Measurements from ENCODE around the gene PTPN12.
"Not testable (repeated sequence)": the region's sequence is repeated elsewhere in the genome, so short reads cannot be mapped to it uniquely, and the experiment has no call there.

PTPN12 gene

DNA sequence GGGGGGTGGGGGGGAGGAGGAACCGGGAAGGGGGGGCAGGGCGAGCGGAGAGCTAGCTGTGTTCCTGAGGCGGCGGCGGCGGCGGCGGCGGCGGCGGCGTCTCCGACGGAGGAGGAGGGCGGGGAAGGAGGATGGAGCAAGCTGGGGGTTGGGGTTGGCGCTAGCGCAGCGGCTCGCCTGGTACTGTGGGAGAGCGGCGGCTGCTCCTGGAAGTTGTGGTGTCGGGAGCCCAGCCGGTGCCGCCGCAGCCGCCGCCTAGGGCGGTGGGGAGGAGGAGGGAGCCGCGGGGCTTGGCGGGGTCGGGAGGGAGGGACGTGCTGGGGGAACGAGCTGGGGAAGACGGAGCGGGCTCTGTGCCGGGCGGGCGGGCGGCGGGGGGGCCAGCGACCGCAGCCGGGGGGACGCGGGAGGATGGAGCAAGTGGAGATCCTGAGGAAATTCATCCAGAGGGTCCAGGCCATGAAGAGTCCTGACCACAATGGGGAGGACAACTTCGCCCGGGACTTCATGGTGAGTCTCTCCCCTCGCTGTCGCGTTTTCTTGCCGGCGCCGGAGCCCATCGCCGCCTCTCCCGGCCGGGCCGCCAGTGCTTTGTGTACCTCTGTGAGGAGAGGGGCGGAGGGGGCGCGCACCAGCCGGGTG is at the start of gene PTPN12:
TSS of gene PTPN12 (plus strand) at position 160 of the 642 bp plus-strand sequence. CDS start at position 412, 252 bp downstream.
- DNase-seq (ENCODE audit: low spot score), result no peak

GRCh38 chr7:77488986-77489385 is 48.1 kb upstream of the PTPN12 start:
- DNase-seq (ENCODE audit: low spot score), result no peak

GRCh38 chr7:77497079-77497478 is 40.0 kb upstream of the PTPN12 start:
- DNase-seq (ENCODE audit: low spot score), result no peak

DNA sequence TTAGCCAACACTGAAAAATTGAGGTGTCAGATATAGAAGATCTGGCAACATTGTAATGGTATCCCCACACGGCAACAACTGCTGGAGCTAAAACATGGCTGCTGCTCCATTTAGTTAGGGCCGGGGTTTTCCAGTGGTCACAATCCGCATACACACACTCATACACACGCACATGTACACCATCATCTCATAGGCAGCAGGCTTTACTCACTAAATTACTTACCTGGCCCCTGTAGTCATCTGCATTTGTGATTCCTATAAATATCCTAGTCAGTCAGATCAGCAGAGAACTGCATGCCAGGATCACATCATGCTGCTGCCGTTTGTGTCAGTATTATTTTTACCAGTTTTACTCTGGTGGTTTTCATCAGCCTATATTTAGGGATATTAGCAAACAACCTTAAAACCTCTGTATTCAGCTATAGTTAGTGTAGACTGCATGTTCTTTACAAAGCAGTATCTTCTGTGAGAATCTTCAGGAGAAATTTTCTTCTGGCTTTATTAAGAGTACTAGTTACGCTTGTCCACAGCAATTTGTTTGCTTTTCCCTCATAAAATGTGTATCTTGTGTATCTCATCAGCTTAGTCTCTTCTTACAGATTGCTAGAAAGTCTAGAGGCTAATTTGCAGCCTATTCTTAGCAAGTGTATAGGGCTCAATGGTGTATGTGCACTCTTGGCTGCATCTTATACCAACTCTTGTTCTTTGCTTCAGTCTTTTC is 38.3 kb upstream of the PTPN12 start:
- no peak for DNase-seq (ENCODE audit: low spot score)

DNA sequence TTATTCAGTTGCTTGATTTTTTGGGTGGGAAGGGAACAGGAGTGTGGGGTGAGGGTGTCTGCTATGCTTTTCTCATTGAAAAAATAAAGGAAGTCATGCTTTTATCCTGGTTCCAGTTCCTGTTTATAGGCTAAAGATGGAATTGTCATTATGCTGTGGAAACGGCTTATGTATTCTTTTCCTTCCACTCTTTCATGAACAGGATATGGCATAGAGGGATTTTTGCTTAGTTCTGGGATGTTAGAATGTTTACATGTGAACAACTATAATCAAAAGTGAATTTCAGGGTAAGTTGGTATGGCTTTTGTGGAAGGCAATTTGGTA is 35.9 kb upstream of the PTPN12 start:
- no peak for DNase-seq (ENCODE audit: low spot score)

- DNase-seq (ENCODE audit: low spot score), result no peak
Measured at GRCh38 chr7:77504951-77505350, 32.1 kb upstream of the PTPN12 start.

- no peak for DNase-seq (ENCODE audit: low spot score)
Measured at GRCh38 chr7:77506899-77507298, 30.2 kb upstream of the PTPN12 start.

- DNase-seq (ENCODE audit: low spot score), result not testable (repeated sequence)
Measured at GRCh38 chr7:77513002-77513670, 24.0 kb upstream of the PTPN12 start.

DNA sequence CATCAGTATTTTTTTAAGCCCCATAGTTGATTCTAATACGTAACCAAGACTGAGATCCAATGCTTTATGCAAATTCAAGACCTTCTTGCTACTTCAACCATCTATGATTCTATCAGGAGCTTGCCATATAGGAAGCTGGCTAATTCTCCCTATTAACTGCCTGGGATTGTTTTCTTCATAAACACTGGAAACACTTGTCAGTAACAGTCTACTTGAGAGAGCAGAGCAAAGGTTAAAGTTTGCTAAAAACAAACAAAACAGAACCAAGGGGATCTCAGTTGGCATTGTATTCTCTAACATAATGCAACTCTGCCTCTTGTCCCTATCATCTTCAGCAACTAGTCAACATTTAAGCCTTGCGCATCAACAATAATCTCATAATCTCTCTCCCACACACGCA is 21.0 kb upstream of the PTPN12 start:
- DNase-seq (ENCODE audit: low spot score), result no peak

DNA sequence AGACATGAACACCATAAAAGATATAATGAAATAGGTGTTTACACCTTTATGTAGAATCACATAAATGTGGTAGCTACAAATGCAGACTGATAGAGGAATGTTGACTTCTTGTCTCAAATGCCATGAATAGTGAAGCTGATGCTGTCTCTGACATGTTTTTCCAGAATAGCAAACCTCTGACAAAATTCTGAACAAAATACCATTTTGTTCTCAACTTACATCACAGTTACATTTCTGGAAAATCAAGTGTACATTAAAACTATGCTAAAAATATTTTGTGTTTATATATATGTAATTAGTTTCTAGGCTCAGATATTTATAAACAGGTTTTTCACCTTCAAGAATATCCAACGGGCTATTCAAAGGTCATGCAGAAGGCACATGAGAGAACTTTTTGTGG is 16.8 kb upstream of the PTPN12 start:
- no peak for DNase-seq (ENCODE audit: low spot score)

DNA sequence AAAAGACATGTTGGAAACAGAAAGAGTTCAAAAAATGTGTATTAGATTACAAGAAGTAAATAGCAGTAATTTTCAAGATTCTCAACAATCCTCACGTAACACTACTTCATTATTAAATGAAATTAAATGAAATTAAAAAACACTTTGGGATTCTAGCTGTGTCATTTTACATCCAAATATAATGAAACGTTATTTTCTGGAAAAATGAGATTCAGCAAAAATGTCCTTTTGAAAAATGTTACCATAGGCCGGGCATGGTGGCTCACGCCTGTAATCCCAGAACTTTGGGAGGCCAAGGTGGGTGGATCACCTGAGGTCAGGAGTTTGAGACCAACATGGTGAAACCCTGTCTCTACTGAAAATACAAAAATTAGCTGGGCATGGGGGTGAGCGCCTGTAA is 15.6 kb upstream of the PTPN12 start:
- DNase-seq (ENCODE audit: low spot score), result not testable (repeated sequence)

DNA sequence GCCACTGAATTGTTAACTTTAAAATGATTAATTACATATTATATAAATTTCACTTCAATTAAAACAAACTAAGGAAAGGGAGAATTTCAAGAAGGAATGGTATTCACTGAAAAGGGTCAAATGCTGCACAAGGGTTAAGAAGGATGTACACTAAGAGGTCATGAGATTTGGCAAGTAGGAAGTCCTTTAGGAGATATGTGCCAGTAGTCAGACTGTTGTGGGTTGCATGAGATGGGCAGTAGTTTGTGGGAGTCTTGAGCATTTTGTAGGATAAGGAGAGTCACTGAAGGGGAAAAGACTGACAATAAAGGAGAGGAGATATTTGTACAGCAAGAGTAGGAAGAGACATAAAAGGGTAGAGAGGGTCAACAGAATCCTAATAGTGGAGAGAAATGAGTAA is 12.4 kb upstream of the PTPN12 start:
- DNase-seq (ENCODE audit: low spot score), result no peak

GRCh38 chr7:77525231-77525630 is 11.9 kb upstream of the PTPN12 start:
- no peak for DNase-seq (ENCODE audit: low spot score)

GRCh38 chr7:77528368-77528767 is 8.7 kb upstream of the PTPN12 start:
- DNase-seq (ENCODE audit: low spot score), result no peak

DNA sequence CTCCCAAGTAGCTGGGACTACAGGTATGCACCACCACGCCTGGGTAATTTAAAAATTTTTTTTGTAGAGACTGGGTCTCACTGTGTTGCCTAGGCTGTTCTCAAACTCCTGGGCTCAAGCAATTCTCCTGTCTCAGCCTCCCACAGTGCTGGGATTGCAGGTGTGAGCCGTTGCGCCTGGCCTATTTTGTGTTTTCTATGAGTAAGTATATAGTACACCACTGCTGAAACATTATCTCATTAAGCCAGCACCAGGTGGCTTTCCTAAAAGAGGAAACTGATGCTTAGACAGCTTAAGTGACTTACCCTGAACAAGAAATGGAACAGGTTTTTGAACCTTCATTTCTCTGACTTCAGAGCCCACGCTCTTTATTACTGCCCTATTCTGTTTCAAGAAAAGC is 7.8 kb upstream of the PTPN12 start:
- DNase-seq (ENCODE audit: low spot score), result no peak

DNA sequence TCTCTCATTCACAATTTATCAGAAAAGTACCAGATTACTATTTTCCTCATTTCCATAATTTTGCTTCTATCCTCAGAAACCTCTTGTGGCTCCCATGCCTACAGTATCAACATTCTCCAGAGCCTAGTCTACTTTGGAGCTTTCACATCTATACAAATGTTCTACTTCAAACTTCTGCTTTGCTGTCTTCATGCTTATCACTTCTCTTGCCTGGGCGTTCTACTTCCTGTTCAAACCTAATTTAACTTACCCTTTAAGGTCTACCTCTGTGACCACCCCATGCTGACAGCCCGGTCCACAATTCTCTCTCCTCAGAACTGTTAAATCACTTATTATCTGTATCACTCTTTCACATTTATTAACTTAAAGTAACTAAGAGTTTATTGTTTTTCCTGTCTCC is 6.1 kb upstream of the PTPN12 start:
- no peak for DNase-seq (ENCODE audit: low spot score)

GRCh38 chr7:77532247-77532646 is 4.8 kb upstream of the PTPN12 start:
- DNase-seq (ENCODE audit: low spot score), result no peak

DNA sequence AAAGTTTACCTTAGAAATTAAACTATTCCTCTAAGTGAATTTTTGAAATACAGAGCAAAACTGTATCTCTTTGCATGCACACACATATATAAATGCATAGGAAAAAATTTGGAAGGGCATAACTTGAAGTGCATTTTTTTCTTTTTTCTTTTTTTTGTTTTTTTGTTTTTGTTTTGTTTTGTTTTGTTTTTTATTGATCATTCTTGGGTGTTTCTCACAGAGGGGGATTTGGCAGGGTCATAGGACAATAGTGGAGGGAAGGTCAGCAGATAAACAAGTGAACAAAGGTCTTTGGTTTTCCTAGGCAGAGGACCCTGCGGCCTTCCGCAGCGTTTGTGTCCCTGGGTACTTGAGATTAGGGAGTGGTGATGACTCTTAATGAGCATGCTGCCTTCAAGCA is 4.4 kb upstream of the PTPN12 start:
- DNase-seq (ENCODE audit: low spot score), result not testable (repeated sequence)

DNA sequence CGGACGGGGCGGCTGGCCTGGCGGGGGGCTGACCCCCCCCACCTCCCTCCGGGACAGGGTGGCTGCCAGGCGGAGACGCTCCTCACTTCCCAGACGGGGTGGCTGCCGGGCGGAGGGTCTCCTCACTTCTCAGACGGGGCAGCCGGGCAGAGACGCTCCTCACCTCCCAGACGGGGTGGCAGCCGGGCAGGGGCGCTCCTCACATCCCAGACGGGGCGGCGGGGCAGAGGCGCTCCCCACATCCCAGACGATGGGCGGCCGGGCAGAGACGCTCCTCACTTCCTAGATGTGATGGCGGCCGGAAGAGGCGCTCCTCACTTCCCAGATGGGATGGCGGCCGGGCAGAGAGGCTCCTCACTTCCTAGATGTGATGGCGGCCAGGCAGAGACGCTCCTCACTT is 3.0 kb upstream of the PTPN12 start:
- not testable (repeated sequence) for DNase-seq (ENCODE audit: low spot score)

DNA sequence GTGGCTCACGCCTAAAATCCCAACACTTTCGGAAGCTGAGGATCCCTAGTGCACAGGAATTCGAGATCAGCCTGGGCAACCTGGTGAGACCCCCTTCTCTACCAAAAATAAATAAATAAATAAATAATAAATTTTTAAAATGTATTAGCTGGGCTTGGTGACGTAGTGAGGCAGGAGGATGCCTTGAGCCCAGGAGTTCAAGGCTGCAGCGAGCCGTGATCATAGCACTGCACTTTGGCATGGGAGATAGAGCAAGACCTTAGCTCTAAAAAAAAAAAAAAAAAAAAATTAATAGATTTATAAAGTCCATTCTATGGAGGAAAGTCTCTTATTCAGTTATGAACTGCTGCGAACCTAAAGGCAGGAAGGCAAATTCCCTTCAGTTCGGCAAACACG is 1.1 kb upstream of the PTPN12 start:
- DNase-seq (ENCODE audit: low spot score), result no peak

GRCh38 chr7:77536413-77537135 is 521 bp upstream of the PTPN12 start:
- DNase-seq (ENCODE audit: low spot score), result peak; percentile 98

GRCh38 chr7:77537778-77538280 is 734 bp downstream of the PTPN12 start:
- DNase-seq (ENCODE audit: low spot score), result peak; percentile 76
